ENCODE data around the gene ZBTB22.
"Not testable (repeated sequence)": the region's sequence is repeated elsewhere in the genome, so short reads cannot be mapped to it uniquely, and the experiment has no call there.

ZBTB22 gene

GRCh38 chr6:33278392-33278741, 39.2 kb downstream of the ZBTB22 start:
- no peak for DNase-seq (ENCODE audit: low read depth)

DNA sequence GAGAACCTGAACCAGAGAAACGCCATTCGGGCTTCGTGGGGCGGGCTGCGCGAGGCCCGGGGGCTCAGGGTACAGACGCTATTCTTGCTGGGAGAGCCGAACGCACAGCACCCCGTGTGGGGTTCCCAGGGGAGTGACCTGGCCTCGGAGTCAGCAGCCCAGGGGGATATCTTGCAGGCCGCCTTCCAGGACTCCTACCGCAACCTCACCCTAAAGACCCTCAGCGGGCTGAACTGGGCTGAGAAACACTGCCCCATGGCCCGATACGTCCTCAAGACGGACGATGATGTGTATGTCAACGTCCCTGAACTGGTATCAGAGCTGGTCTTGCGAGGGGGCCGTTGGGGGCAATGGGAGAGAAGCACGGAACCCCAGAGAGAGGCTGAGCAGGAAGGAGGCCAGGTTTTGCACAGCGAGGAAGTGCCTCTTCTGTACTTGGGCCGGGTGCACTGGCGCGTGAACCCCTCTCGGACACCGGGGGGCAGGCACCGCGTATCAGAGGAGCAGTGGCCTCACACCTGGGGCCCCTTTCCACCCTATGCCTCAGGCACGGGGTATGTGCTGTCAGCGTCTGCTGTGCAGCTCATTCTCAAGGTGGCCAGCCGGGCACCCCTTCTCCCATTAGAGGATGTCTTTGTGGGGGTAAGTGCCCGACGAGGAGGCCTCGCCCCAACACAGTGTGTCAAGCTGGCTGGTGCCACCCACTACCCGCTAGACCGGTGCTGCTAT, 39.7 kb downstream of the ZBTB22 start:
- DNase-seq (ENCODE audit: low read depth) = no peak

- peak; percentile 74 for DNase-seq (ENCODE audit: low read depth)
Measured at GRCh38 chr6:33276864-33277662, 40.5 kb downstream of the ZBTB22 start, which contains the start of gene B3GALT4. TSS of gene B3GALT4 (plus strand) at chr6:33277123. CDS start at chr6:33277420, 297 bp downstream.

- no peak for DNase-seq (ENCODE audit: low read depth)
Measured at GRCh38 chr6:33276581-33276863, 41.0 kb downstream of the ZBTB22 start.

GRCh38 chr6:33275795-33276580, 41.6 kb downstream of the ZBTB22 start:
- DNase-seq (ENCODE audit: low read depth) = not testable (repeated sequence)

GRCh38 chr6:33273924-33274902, 43.3 kb downstream of the ZBTB22 start:
- DNase-seq (ENCODE audit: low read depth) = no peak

GRCh38 chr6:33273129-33273923, 44.2 kb downstream of the ZBTB22 start:
- no peak for DNase-seq (ENCODE audit: low read depth)

- DNase-seq (ENCODE audit: low read depth) = no peak
Measured at GRCh38 chr6:33272275-33273128, 45.0 kb downstream of the ZBTB22 start.

GRCh38 chr6:33271468-33272274, 45.9 kb downstream of the ZBTB22 start, which contains the start of the genes RPS18 and VPS52:
TSS of gene RPS18 (plus strand) at chr6:33272075. CDS start at chr6:33272120, 45 bp downstream.
TSS of gene VPS52 (minus strand) at chr6:33271876. CDS start at chr6:33271675, 201 bp downstream.
- peak; percentile 90 for DNase-seq (ENCODE audit: low read depth)

DNA sequence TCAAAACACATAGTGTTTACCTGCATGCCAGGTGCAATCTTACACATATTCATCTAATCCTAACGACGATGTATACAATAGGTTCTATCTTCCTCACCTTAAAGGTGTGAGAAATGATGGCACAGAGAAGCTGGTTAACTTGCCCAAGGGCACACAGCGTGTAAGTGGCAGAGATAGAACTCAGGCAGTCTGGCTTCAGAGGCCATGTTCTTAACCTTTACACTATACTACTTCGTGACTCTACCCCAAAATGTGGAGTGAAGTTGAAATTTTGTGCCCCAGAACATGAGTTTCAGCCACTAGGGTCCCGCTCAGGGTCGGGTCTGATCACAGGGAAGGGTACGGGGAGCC, 46.5 kb downstream of the ZBTB22 start:
- no peak for DNase-seq (ENCODE audit: low read depth)
